ENCODE results near the gene CALM1.

CALM1 gene

DNA sequence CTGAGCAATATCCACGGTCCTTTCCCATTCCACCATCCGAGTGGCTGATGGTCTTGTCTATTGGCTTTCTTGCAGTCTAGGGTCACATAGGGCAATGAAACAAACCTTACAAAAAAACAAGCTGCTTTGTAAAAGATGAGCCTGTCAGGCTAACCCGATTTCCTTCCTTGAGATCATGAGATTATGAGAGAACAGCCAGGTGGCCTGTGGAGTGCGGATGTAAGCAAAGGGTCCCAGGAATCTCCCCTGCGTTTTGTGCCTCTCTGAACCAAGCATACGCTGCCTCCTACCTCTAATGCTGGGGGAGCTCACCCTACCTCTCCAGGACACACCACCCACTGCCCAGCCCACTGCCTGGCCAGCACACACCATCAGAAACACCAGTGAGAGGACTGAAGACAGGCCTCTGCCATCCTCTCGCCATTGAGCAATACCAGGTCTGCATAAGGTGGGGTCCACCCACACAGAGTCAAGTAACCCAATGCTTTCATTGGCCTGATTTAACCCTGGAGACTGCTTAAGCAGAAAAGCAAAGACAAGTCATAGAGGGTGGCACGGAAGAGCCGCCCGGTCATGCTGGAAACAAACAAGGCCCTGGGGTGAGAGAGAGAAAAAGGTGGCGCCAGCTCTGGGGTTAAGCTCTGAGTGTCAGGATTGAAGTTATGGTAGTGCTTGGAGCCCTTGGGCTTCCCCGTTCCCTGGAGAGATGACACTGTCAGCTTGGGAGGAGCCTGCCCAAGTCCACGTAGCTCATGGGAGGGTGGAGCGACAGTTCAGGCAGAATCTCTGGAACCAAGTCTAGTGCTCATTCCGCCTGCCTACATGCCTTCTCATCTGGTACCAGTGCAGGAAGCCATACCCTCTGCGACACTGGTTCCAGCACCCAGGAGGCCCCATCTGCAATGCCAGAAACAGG lies 46.6 kb downstream of the CALM1 start:
- Histone ChIP-seq H2AFZ (ENCODE audit: low read depth, low read length, severe bottlenecking) (no peak overlapping the region), H4K20me1 (ENCODE audit: low read depth, low read length) (no peaks in the 10 kb centered on the region), H3K27ac (ENCODE audit: low read depth, low read length) (no peak overlapping the region)

DNA sequence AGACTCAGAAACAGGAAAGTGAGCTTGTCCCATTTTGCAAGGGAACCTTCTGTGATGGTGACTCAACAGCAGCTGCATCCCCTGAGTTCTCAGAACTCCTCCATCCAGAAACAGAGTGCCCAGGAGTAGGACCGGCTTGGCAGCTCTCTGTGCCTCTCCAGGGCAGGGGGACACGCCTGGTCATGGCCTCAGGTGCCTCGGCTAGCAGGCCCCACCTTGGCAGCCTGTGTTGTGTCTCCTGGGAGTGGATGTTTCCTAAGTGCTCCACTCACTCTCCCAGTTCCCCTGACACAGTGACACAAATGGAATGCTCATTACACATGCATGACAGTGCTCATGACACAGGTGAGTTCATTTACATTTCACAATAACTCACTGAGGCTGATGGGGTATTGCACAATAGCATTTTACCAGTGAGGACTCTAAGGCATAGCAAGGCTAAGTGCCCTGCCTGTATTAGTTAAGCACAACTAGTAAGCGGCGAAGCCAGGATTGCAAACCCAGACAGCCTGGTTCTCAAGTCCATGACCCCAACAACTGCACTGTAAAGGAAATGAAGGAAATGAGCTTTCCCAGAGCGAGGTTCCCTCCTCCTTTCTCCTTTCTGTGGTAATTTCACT lies 47.4 kb downstream of the CALM1 start:
- Histone ChIP-seq H3K36me3 (ENCODE audit: low read length) (no peaks in the 10 kb centered on the region), H3F3A (ENCODE audit: insufficient read depth) (no peaks in the 10 kb centered on the region), H3K27ac (ENCODE audit: low read depth, low read length) (no peak overlapping the region), H4K20me1 (ENCODE audit: low read depth, low read length) (no peaks in the 10 kb centered on the region), H2AFZ (ENCODE audit: low read depth, low read length, severe bottlenecking) (no peak overlapping the region), H3K9me2 (replicated peaks; ENCODE audit: insufficient read depth, low read length) (no peaks in the 10 kb centered on the region), H3K9me3 (ENCODE audit: insufficient read depth, low read length) (no peaks in the 10 kb centered on the region), H3K4me3 (ENCODE audit: insufficient read depth, low read length, poor library complexity, severe bottlenecking) (no peak overlapping the region), H3K4me2 (ENCODE audit: low read depth, low read length, poor library complexity, severe bottlenecking) (no peak overlapping the region), H3K27me3 (ENCODE audit: low read length) (no peaks in the 10 kb centered on the region), H3K79me2 (ENCODE audit: insufficient read depth, low read length) (no peaks in the 10 kb centered on the region), H3K9ac (ENCODE audit: low read length) (no peak overlapping the region)
- TF ChIP-seq EZH2phosphoT487 (conservative IDR thresholded peaks at IDR 0.05; ENCODE audit: low read length), result no peak
- no peak for TF ChIP-seq CTCF (IDR thresholded peaks at IDR 0.05; ENCODE audit: insufficient read depth, low read length, poor library complexity, severe bottlenecking)

More for the DNA sequence above, 46.6 kb downstream of the CALM1 start:
- Histone ChIP-seq H3K27me3 (ENCODE audit: low read length) (no peaks in the 10 kb centered on the region), H3K9me3 (ENCODE audit: insufficient read depth, low read length) (no peaks in the 10 kb centered on the region), H3F3A (ENCODE audit: insufficient read depth) (no peaks in the 10 kb centered on the region), H3K4me2 (ENCODE audit: low read depth, low read length, poor library complexity, severe bottlenecking) (no peak overlapping the region), H3K4me3 (ENCODE audit: insufficient read depth, low read length, poor library complexity, severe bottlenecking) (no peak overlapping the region), H3K9me2 (replicated peaks; ENCODE audit: insufficient read depth, low read length) (no peaks in the 10 kb centered on the region), H3K36me3 (ENCODE audit: low read length) (no peaks in the 10 kb centered on the region), H3K79me2 (ENCODE audit: insufficient read depth, low read length) (no peaks in the 10 kb centered on the region), H3K9ac (ENCODE audit: low read length) (no peak overlapping the region)
- TF ChIP-seq EZH2phosphoT487 (conservative IDR thresholded peaks at IDR 0.05; ENCODE audit: low read length) (no peak), CTCF (IDR thresholded peaks at IDR 0.05; ENCODE audit: insufficient read depth, low read length, poor library complexity, severe bottlenecking) (no peak)

DNA sequence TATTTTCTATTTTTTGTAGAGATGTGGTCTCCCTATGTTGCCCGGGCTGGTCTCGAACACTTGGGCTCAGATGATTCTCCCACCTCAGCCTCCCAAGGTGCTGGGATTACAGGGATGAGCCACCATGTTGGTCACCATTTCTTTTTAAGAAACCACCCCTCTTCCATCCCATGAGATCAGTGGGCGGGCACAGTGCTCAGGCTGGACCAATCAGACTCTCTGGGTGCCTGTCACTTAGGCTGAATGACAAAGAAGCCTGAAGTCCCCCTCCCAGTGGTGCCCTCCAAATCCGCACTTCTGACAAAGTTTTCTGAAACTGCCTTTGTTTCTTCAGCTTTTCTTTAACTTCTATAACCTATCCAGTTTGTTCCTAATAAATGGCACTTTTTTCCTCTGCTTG lies 48.2 kb downstream of the CALM1 start:
- Histone ChIP-seq H3K27me3 (ENCODE audit: low read length) (no peaks in the 10 kb centered on the region), H3K4me2 (ENCODE audit: low read depth, low read length, poor library complexity, severe bottlenecking) (no peak overlapping the region), H3K36me3 (ENCODE audit: low read length) (no peaks in the 10 kb centered on the region), H3K9ac (ENCODE audit: low read length) (no peak overlapping the region), H3K79me2 (ENCODE audit: insufficient read depth, low read length) (no peaks in the 10 kb centered on the region), H3K9me3 (ENCODE audit: insufficient read depth, low read length) (no peaks in the 10 kb centered on the region), H3K4me3 (ENCODE audit: insufficient read depth, low read length, poor library complexity, severe bottlenecking) (no peak overlapping the region), H2AFZ (ENCODE audit: low read depth, low read length, severe bottlenecking) (no peak overlapping the region), H3K27ac (ENCODE audit: low read depth, low read length) (no peak overlapping the region), H3F3A (ENCODE audit: insufficient read depth) (no peaks in the 10 kb centered on the region), H3K9me2 (replicated peaks; ENCODE audit: insufficient read depth, low read length) (no peaks in the 10 kb centered on the region), H4K20me1 (ENCODE audit: low read depth, low read length) (no peaks in the 10 kb centered on the region)
- TF ChIP-seq CTCF (IDR thresholded peaks at IDR 0.05; ENCODE audit: insufficient read depth, low read length, poor library complexity, severe bottlenecking) (no peak), EZH2phosphoT487 (conservative IDR thresholded peaks at IDR 0.05; ENCODE audit: low read length) (no peak)
